Astrocyte of the cerebellum (primary cell): ENCODE data around the gene POLD4.

Experiments
- DNase-seq: peaks from one replicate; pipeline ENCODE4 v3.0.0-alpha.2; 2011; ENCODE audit warnings: low read depth
- H3K4me3 ChIP-seq: 2 replicates; pipeline ENCODE4 v1.5.1; 2011; ENCODE audit warnings: mild to moderate bottlenecking, low read depth, low read length, moderate library complexity
- CTCF ChIP-seq: IDR thresholded peaks from 2 replicates; pipeline ENCODE4 v1.5.1; 2012; ENCODE audit warnings: low read length, low read depth, moderate library complexity, mild to moderate bottlenecking; ENCODE audit errors: missing control alignments
- in situ Hi-C: cut with HindIII; loops from 2 replicates; pipeline ENCODE4 v1.10.0; 2017; ENCODE audit warnings: low sequenced_read_pairs

POLD4 gene

GRCh38 chr11:67347964-67348749 is 5.2 kb downstream of the POLD4 start:
- no peak for DNase-seq
- no peak overlapping the region for H3K4me3 ChIP-seq
- TF ChIP-seq CTCF = no peak
- in situ Hi-C loops = loop anchor here (5.0 kb wide), 1 partner anchor 39 kb away; no protein-coding TSS in a partner anchor

- in situ Hi-C loops = loop anchor here (5.0 kb wide), 1 partner anchor 41 kb away; no protein-coding TSS in a partner anchor
- no peak for DNase-seq
- H3K4me3 ChIP-seq = no peak overlapping the region
- peak; percentile 85 for TF ChIP-seq CTCF
Observed at GRCh38 chr11:67345920-67346819, 7.2 kb downstream of the POLD4 start.

GRCh38 chr11:67345247-67345919 is 8.0 kb downstream of the POLD4 start:
- DNase-seq = no peak
- no peak for TF ChIP-seq CTCF

GRCh38 chr11:67344264-67344663 is 9.1 kb downstream of the POLD4 start:
- no peak for DNase-seq
- no peak for TF ChIP-seq CTCF
- in situ Hi-C loops = no loop called here
- no peak overlapping the region for H3K4me3 ChIP-seq

More at GRCh38 chr11:67345247-67345919, 8.0 kb downstream of the POLD4 start:
- H3K4me3 ChIP-seq = no peak overlapping the region
- in situ Hi-C loops = loop anchor here (5.0 kb wide), 1 partner anchor 42 kb away; no protein-coding TSS in a partner anchor

GRCh38 chr11:67337257-67337656 is 16.1 kb downstream of the POLD4 start:
- in situ Hi-C loops = no loop called here
- H3K4me3 ChIP-seq = no peak overlapping the region
- no peak for DNase-seq
- TF ChIP-seq CTCF = no peak

GRCh38 chr11:67332081-67332691 is 21.2 kb downstream of the POLD4 start:
- in situ Hi-C loops = no loop called here
- no peak for DNase-seq

More at GRCh38 chr11:67332081-67332691, 21.2 kb downstream of the POLD4 start:
- no peak for TF ChIP-seq CTCF
- no peak overlapping the region for H3K4me3 ChIP-seq
